ENCODE measurements around the gene PODXL2.
"Not testable (repeated sequence)": the region's sequence is repeated elsewhere in the genome, so short reads cannot be mapped to it uniquely, and the experiment has no call there.

The PODXL2 gene

GRCh38 chr3:127692501-127693335 lies 63.7 kb downstream of the PODXL2 start:
- no peak for DNase-seq

GRCh38 chr3:127693336-127693843 lies 64.4 kb downstream of the PODXL2 start:
- DNase-seq = no peak

- DNase-seq = no peak
These were observed 65.7 kb downstream of the PODXL2 start for GRCh38 chr3:127694467-127695215.

- no peak for DNase-seq
These were observed 68.7 kb downstream of the PODXL2 start for GRCh38 chr3:127697551-127698240.

- DNase-seq = no peak
These were observed 69.3 kb downstream of the PODXL2 start for GRCh38 chr3:127698286-127698685.

- DNase-seq = no peak
These were observed 69.9 kb downstream of the PODXL2 start for GRCh38 chr3:127698691-127699415.

- DNase-seq = no peak
These were observed 70.7 kb downstream of the PODXL2 start for GRCh38 chr3:127699416-127700300.

GRCh38 chr3:127700406-127700805 lies 71.4 kb downstream of the PODXL2 start:
- DNase-seq = no peak

- no peak for DNase-seq
These were observed 72.4 kb downstream of the PODXL2 start for GRCh38 chr3:127701280-127701911.

GRCh38 chr3:127702151-127702578 lies 73.2 kb downstream of the PODXL2 start:
- DNase-seq = no peak

- not testable (repeated sequence) for DNase-seq
These were observed 75.9 kb downstream of the PODXL2 start for GRCh38 chr3:127704840-127705239.

GRCh38 chr3:127706312-127706711 lies 77.3 kb downstream of the PODXL2 start:
- no peak for DNase-seq

GRCh38 chr3:127706785-127707351 lies 77.9 kb downstream of the PODXL2 start:
- no peak for DNase-seq

GRCh38 chr3:127707851-127708411 lies 78.9 kb downstream of the PODXL2 start:
- no peak for DNase-seq

- DNase-seq = no peak
These were observed 79.9 kb downstream of the PODXL2 start for GRCh38 chr3:127708837-127709236.

GRCh38 chr3:127709320-127710060 lies 80.5 kb downstream of the PODXL2 start:
- no peak for DNase-seq

GRCh38 chr3:127710155-127710941 lies 81.4 kb downstream of the PODXL2 start:
- DNase-seq = no peak

GRCh38 chr3:127711021-127711695 lies 82.2 kb downstream of the PODXL2 start:
- no peak for DNase-seq

Data from KG1 (cell line).